Liver (tissue), 3 donors: ENCODE data around the gene ZXDC.

Experiments
- EGR1 ChIP-seq, 2 donors: IDR thresholded peaks; 2 replicates each; pipeline ENCODE4 v1.6.1; 2016 to 2018; ENCODE audit warnings: antibody characterized with exemption in 2 of 2, low read depth in 2 of 2
- FOXA1 ChIP-seq: IDR thresholded peaks from 2 replicates; pipeline ENCODE4 v1.6.1; 2016; ENCODE audit warnings: antibody characterized with exemption
- JUND ChIP-seq, 2 donors: IDR thresholded peaks; 2 replicates each; pipeline ENCODE4 v1.6.1; 2016; ENCODE audit warnings: antibody characterized with exemption in 2 of 2
- RAD21 ChIP-seq, 2 donors: IDR thresholded peaks; 2 replicates each; pipeline ENCODE4 v1.6.1; 2016; ENCODE audit warnings: antibody characterized with exemption in 2 of 2, mild to moderate bottlenecking in 2 of 2
- TF ChIP-seq, protein P1 (sequence below): fragments of 150-350 bp; IDR thresholded peaks from 2 replicates; pipeline ENCODE4 v1.5.1; 2017; ENCODE audit warnings: improper control_type of control experiment, low read depth, low read length; ENCODE audit not compliant: missing input control
- TF ChIP-seq, protein P2 (sequence below): IDR thresholded peaks from 2 replicates; pipeline ENCODE4 v1.6.1; 2016; ENCODE audit warnings: antibody characterized with exemption, mild to moderate bottlenecking
- donor health status: healthy.
- donor health status: healthy.

DNA sequence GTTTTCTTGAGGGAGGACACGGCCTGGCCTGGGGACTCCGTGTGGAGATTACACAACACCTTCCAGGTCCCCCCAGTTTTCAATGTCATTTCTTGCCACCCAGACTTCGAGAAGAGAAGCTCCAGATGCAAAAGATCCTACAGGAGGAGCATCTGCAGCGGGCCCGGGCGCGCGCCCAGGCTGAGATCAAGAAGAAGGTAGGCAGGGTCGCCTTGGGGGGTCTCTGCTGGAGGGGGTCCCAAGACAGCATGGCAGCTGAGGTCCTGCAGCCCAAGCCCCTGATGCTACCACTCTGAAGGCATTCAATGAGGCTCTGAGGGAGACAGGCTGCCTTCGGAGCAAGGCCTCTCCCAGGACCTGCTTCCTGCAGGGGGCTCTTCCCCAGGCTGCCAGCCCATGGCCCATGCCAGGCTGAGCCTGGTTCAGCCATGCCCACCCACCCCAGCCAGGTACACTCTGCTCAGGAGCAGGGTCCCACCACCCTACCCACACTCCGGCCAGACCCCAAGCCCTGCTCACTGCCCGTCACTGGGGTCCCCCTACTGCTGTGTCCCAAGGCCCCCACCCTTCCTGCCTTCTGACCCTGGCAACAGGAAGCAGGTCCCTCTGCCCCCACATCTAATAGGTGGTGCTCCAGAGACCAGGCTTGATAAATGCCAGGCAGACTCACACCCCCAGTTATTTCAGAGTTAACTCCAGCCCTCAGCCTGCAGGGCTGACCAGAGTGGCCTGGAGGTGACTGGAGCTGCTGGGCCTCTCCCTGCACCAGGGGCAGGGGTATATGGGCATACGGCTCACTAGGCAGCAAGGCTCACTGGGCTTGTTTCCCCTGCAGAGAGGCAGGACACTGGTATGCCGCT, 40.0 kb downstream of the ZXDC start:
- no peak for TF ChIP-seq EGR1 (IDR thresholded peaks at IDR 0.05; ENCODE audit: low read depth in 2 of 2)
- TF ChIP-seq, protein P1, sequence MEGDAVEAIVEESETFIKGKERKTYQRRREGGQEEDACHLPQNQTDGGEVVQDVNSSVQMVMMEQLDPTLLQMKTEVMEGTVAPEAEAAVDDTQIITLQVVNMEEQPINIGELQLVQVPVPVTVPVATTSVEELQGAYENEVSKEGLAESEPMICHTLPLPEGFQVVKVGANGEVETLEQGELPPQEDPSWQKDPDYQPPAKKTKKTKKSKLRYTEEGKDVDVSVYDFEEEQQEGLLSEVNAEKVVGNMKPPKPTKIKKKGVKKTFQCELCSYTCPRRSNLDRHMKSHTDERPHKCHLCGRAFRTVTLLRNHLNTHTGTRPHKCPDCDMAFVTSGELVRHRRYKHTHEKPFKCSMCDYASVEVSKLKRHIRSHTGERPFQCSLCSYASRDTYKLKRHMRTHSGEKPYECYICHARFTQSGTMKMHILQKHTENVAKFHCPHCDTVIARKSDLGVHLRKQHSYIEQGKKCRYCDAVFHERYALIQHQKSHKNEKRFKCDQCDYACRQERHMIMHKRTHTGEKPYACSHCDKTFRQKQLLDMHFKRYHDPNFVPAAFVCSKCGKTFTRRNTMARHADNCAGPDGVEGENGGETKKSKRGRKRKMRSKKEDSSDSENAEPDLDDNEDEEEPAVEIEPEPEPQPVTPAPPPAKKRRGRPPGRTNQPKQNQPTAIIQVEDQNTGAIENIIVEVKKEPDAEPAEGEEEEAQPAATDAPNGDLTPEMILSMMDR, result no peak
- TF ChIP-seq RAD21 (IDR thresholded peaks at IDR 0.05), result no peak
- no peak for TF ChIP-seq JUND (IDR thresholded peaks at IDR 0.05)
- TF ChIP-seq, protein P2, sequence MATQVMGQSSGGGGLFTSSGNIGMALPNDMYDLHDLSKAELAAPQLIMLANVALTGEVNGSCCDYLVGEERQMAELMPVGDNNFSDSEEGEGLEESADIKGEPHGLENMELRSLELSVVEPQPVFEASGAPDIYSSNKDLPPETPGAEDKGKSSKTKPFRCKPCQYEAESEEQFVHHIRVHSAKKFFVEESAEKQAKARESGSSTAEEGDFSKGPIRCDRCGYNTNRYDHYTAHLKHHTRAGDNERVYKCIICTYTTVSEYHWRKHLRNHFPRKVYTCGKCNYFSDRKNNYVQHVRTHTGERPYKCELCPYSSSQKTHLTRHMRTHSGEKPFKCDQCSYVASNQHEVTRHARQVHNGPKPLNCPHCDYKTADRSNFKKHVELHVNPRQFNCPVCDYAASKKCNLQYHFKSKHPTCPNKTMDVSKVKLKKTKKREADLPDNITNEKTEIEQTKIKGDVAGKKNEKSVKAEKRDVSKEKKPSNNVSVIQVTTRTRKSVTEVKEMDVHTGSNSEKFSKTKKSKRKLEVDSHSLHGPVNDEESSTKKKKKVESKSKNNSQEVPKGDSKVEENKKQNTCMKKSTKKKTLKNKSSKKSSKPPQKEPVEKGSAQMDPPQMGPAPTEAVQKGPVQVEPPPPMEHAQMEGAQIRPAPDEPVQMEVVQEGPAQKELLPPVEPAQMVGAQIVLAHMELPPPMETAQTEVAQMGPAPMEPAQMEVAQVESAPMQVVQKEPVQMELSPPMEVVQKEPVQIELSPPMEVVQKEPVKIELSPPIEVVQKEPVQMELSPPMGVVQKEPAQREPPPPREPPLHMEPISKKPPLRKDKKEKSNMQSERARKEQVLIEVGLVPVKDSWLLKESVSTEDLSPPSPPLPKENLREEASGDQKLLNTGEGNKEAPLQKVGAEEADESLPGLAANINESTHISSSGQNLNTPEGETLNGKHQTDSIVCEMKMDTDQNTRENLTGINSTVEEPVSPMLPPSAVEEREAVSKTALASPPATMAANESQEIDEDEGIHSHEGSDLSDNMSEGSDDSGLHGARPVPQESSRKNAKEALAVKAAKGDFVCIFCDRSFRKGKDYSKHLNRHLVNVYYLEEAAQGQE, result no peak
- no peak for TF ChIP-seq FOXA1
